ENCODE results near the gene AGMO.

Gene AGMO

DNA sequence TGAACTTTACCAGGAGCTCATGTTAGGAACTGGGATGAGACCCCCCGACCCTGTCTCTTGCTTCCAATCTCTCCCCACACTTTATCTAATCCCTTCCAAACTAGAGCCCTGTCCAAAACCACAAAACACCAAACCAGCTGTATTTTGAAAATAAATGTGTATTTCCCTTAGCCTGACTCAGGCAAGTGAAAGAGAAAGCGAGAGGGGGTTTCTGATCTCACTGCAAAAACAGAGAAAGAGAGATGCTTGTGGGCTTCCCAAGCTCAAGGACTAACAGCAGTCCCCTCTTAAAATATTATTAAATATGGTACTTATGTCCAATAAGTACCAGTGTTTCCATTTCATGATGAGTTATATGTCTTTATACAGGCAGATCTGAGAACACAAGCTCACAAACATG, 122.0 kb downstream of the AGMO start:
- H3K36me3 Mint-ChIP-seq (ENCODE audit: low read depth), result no peaks in the 10 kb centered on the region
- no peak overlapping the region for H3K4me3 Mint-ChIP-seq
- TF ChIP-seq, protein P1, sequence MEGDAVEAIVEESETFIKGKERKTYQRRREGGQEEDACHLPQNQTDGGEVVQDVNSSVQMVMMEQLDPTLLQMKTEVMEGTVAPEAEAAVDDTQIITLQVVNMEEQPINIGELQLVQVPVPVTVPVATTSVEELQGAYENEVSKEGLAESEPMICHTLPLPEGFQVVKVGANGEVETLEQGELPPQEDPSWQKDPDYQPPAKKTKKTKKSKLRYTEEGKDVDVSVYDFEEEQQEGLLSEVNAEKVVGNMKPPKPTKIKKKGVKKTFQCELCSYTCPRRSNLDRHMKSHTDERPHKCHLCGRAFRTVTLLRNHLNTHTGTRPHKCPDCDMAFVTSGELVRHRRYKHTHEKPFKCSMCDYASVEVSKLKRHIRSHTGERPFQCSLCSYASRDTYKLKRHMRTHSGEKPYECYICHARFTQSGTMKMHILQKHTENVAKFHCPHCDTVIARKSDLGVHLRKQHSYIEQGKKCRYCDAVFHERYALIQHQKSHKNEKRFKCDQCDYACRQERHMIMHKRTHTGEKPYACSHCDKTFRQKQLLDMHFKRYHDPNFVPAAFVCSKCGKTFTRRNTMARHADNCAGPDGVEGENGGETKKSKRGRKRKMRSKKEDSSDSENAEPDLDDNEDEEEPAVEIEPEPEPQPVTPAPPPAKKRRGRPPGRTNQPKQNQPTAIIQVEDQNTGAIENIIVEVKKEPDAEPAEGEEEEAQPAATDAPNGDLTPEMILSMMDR (IDR thresholded peaks at IDR 0.05; ENCODE audit: unreplicated experiment in 3 of 3), result no peak
- no peaks in the 10 kb centered on the region for H3K4me1 Mint-ChIP-seq
- no peak overlapping the region for H3K27ac Mint-ChIP-seq
- H3K27me3 Mint-ChIP-seq (ENCODE audit: low read depth), result no peaks in the 10 kb centered on the region
- no peaks in the 10 kb centered on the region for H3K9me3 Mint-ChIP-seq

DNA sequence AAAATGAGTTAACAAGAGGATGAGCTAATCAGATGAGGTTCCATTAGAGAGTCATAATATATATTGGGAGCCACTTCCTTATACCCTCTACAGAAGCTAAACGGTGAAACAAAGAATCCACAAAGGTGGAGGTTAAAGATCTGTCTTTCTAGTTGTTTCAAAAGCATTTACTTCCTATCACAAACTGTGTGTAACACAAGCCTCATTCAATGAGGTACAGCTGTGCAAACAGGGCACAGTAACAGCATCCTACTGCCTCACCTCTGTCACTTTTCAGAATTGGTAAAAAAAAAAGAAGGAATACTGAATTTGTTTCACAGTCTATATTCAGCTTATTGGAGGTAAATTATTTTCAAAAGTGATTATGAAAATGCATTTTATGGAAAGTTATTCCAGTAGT, 128.7 kb downstream of the AGMO start:
- H3K9me3 Mint-ChIP-seq, result no peaks in the 10 kb centered on the region
- peaks cover 12% of the 10 kb centered on the region for H3K4me1 Mint-ChIP-seq

DNA sequence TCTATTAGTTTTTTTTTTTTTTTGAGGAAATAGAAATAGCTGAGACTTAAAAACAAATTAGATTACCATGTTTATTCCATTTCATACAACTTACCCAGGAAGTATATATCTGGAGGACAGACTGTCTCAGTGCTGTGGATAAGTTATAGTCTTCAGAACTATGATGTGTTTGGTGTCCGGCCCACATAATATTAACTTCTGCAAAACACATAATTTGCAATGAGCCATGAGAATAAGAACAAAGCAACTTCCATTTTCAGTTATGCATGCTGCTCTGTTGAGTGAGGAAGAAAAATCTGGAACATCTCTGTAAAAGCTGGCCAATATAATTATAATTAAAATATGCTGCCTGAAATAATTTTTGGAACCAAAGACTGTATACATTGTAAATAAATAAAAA, 130.9 kb downstream of the AGMO start:
- Mint-ChIP-seq H3K4me1 (peaks cover 12% of the 10 kb centered on the region), H3K9me3 (no peaks in the 10 kb centered on the region), H3K27ac (no peak overlapping the region), H3K4me3 (no peak overlapping the region), H3K27me3 (ENCODE audit: low read depth) (no peaks in the 10 kb centered on the region), H3K36me3 (ENCODE audit: low read depth) (no peaks in the 10 kb centered on the region)
- TF ChIP-seq, protein P1 (IDR thresholded peaks at IDR 0.05; ENCODE audit: unreplicated experiment in 3 of 3), result no peak

More for the DNA sequence above, 128.7 kb downstream of the AGMO start:
- Mint-ChIP-seq H3K27me3 (ENCODE audit: low read depth) (no peaks in the 10 kb centered on the region), H3K27ac (no peak overlapping the region), H3K36me3 (ENCODE audit: low read depth) (no peaks in the 10 kb centered on the region), H3K4me3 (no peak overlapping the region)
- TF ChIP-seq, protein P1 (IDR thresholded peaks at IDR 0.05; ENCODE audit: unreplicated experiment in 3 of 3), result no peak

DNA sequence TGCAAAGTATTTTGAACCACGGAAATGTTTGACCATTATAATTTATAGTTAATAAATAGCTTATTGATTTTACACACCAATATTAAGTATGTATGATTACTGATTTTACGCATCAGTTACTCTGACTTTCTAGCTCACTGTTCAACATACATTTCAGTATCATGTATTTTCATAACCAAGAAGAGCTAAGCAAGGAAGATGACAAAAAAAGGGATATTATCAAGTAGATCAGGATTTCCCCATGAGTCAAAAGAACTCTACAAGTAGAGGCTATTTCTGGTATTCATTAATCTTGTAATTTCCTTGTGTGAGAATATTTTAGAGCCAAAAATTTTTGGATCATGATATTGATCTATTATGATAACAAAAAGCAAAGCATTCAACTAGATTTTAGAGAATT, 131.6 kb downstream of the AGMO start:
- H3K4me1 Mint-ChIP-seq, result peaks cover 12% of the 10 kb centered on the region
- no peaks in the 10 kb centered on the region for H3K36me3 Mint-ChIP-seq (ENCODE audit: low read depth)
- H3K9me3 Mint-ChIP-seq, result no peaks in the 10 kb centered on the region
- TF ChIP-seq, protein P1 (IDR thresholded peaks at IDR 0.05; ENCODE audit: unreplicated experiment in 3 of 3), result no peak
- H3K4me3 Mint-ChIP-seq, result no peak overlapping the region
- no peaks in the 10 kb centered on the region for H3K27me3 Mint-ChIP-seq (ENCODE audit: low read depth)
- no peak overlapping the region for H3K27ac Mint-ChIP-seq

DNA sequence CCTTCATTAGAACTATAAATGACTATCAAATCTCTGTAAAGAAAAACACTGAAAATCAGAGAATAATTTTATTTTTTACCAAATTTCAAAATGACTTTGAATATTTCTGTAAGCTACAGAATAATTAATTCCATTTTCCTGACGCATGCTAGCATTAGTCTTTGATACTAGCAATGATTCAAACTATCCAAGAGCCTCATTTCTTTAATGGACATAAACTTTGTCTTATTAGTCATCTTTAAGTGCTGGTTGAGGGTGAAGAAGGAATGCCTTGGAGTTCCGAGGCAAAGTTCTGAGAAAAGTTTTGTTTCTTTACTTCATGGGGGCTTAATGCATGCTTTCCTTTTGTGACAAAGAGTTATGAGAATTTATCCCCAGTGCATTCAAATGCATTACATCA, 137.3 kb downstream of the AGMO start:
- Mint-ChIP-seq H3K4me1 (peaks cover 13% of the 10 kb centered on the region), H3K4me3 (no peak overlapping the region), H3K36me3 (ENCODE audit: low read depth) (peaks cover 4% of the 10 kb centered on the region), H3K9me3 (no peaks in the 10 kb centered on the region), H3K27me3 (ENCODE audit: low read depth) (no peaks in the 10 kb centered on the region), H3K27ac (peak overlapping the region in 1 of 3 experiments; percentile 63)
- TF ChIP-seq, protein P1 (IDR thresholded peaks at IDR 0.05; ENCODE audit: unreplicated experiment in 3 of 3), result no peak

DNA sequence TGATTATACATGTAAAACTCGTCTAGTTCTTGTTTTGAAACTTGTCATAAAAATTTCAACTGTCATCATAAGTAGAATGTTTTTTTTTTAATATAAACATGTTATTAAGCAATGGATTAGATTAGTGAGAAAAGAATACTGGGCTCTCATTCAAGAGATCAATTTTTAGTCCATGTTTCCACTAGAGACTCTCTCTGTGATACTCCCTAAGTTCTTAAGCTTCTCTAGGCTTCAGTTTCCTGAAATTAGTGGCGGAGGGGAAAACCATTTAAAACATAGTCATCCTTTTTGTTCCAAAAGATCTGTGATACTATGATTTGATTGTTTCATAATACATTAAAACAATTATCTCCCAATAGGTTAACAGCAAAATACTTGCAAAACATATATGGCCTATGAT, 142.2 kb downstream of the AGMO start:
- TF ChIP-seq, protein P1 (IDR thresholded peaks at IDR 0.05; ENCODE audit: unreplicated experiment in 3 of 3), result no peak
- no peak overlapping the region for H3K27ac Mint-ChIP-seq
- H3K9me3 Mint-ChIP-seq, result peaks cover 7% of the 10 kb centered on the region
- peaks cover 11% of the 10 kb centered on the region for H3K36me3 Mint-ChIP-seq (ENCODE audit: low read depth)
- H3K27me3 Mint-ChIP-seq (ENCODE audit: low read depth), result no peaks in the 10 kb centered on the region
- no peak overlapping the region for H3K4me3 Mint-ChIP-seq
- H3K4me1 Mint-ChIP-seq, result peaks cover 1% of the 10 kb centered on the region
